Activated effector memory CD4-positive, alpha-beta T cell treated with Interleukin-2 at 50 U/mL for 16 hours (primary cell): ENCODE data around the gene TMEFF1.

Experiments
- DNase-seq: peaks from one replicate; pipeline ENCODE4 v3.0.0-alpha.2; 2020

The TMEFF1 gene

GRCh38 chr9:100579665-100580064, 106.7 kb downstream of the TMEFF1 start:
- no peak for DNase-seq

DNA sequence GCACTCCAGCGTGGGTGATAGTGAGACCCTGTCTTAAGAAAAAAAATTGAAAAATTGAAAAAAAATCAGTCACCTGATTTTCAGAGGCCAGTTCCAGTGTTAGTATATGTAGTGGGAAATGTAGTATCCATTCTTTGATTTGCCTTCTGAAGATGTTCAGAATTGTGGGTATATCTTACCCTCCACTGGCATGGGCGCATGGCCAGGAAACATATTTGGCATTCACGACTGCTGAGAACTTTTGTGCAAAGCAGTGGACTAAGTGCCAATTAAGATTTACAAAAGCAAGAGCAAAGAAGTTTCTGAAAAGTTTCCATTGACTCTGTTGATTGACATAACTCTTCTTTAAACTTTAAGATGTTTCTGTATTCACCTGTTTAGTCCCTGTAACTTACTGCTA, 107.3 kb downstream of the TMEFF1 start:
- DNase-seq: no peak

- DNase-seq: no peak
Observed at GRCh38 chr9:100581081-100581480, 108.1 kb downstream of the TMEFF1 start.

- DNase-seq: no peak
Observed at GRCh38 chr9:100581661-100582060, 108.7 kb downstream of the TMEFF1 start.

DNA sequence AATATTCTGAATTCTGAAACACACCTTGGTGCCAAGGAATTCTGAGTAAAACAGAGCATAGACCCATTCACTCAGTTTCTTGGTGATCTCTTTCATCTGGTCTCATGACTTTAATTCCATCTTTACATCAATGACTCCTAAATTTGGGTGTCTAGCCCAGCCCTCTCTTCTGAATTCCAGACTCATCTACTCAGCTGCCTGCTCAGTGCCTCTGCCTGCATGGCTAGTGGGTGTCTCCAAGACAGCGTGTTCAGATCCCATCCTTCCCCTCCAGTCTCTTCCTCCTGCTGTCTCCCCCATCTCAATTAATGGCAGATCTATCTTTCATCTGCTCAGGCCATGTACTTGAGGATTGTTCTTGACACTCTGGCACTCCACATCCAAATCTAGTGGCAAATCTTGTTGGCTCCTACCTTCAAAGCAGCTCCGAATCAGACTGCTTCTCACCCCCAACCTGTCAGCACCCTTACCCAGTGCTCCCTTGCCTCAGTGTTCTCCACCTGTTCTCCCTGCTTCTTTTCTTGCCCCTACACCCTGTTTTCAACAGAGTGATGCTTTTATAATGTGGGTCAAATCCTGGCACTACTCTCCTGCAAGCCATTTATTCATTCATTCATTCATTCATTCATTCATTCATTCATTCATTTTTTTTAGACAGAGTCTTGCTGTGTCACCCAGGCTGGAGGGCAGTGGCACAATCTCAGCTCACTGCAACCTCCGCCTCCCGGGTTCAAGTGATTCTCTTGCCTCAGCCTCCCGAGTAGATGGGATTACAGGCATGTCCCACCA, 110.3 kb downstream of the TMEFF1 start:
- no peak for DNase-seq

DNA sequence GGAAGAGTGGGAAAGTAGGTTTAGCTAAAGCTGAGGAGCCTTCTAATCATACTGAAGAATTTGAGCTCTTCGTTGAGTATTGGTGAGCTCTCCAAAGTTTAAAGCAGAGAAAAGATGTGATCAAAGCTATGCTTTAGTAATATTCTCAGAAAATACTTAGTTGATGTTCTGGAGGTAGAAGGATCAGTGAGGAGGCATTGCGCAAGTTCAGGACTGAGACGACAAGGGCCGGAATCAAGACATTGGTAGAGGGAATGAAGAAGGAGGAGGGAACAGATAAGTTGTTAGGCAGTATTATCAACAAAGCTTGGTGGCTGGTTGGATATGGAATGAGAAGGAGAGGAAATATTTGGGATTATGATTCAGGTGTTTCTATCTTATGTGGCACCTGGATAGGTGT, 112.0 kb downstream of the TMEFF1 start:
- DNase-seq: no peak

- no peak for DNase-seq
Observed at GRCh38 chr9:100586093-100586492, 113.1 kb downstream of the TMEFF1 start.

GRCh38 chr9:100587375-100587774, 114.4 kb downstream of the TMEFF1 start:
- no peak for DNase-seq

- DNase-seq: no peak
Observed at GRCh38 chr9:100589582-100589981, 116.6 kb downstream of the TMEFF1 start.

DNA sequence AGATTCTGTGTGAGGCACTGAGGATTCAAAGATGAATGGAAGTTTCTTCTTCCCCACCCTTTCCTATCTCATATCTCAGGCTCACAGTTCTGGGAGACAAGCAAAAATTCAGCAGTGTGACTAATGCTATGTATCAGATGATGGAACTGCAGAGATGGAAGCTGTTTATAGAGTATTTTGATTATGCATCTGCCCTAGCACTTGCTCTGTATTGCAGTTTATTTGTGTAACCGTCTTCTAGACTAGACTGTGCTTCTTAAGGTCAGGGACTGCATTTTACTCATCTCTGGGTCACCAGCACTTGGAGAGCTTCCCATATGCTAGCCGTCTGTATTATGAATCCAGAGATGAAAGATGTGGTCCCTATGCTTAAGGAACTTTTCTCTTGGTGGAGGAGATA, 117.5 kb downstream of the TMEFF1 start:
- no peak for DNase-seq

GRCh38 chr9:100591139-100591538, 118.2 kb downstream of the TMEFF1 start:
- DNase-seq: no peak

DNA sequence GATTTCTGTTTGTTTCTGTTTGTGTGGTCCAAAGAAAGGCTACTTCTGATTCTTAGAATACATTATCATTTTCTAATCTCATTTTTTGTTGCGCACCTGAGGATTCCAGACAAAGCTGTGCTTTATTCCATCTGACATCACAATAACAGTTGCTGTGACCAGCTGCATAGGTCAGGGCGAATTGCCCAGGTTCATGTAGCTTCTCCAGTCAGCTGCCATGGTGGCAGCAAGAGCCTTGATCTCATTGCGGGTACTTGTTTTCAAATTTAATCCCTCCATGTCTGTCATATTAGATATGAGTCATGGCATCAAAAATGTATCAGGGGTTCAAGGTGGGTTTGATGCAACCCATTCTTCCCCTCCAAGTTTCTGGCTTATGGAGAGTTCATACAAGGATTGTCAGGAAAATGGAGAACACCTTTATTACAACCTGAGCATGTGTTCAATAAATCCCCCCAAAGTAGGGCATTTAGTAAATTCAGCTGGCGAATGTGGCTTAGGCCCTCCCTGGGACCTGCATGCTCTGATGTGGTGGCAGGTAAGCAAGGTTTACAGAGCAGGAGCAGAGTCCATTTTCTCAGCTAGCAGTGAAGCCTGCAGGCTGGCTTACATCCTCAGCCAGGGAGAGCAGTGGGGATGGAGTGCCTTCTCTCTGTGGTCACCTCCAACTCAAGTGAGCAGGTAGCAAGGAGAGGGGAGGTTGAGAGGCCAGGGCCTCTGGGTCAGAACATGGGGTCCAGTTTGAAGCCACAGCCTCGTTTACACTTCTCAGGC, 118.9 kb downstream of the TMEFF1 start:
- DNase-seq: no peak

DNA sequence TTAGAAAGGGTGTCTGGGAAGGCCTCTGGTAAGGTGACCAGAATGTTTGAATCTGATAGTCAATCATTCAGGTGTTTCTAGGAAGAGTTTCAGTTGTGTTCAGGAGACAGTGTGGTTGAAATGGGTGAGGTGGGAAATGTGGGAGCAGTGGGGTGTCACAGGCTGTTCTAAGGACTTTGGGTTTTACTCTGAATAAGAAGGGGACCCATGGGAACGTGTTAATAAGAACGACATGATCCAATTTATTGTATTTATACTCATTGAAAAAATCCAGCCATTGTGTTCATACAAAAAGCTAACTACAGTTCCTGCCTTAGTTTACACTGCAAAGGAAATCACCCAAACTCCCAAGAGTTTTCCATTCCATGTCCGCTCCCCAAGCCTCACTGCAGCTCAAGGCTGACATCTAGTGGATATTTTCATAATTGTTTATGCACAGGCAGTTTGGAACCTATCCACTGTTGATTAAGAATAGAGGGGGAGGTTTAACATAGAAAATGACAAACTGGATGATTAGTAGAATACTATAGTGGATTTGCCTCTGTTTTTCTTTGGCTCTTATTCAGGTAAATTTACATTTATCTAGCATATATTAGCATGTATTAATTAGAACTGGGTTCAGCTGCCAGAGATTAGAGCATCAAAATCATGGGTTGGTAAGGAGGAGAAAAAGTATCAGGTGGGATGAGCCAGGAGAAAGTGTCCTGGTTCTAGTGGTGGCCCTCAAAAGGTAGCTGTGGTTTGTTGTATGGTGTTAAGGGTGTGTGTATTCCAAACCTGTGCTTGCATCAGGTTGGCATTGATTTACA, 122.6 kb downstream of the TMEFF1 start:
- DNase-seq: no peak

DNA sequence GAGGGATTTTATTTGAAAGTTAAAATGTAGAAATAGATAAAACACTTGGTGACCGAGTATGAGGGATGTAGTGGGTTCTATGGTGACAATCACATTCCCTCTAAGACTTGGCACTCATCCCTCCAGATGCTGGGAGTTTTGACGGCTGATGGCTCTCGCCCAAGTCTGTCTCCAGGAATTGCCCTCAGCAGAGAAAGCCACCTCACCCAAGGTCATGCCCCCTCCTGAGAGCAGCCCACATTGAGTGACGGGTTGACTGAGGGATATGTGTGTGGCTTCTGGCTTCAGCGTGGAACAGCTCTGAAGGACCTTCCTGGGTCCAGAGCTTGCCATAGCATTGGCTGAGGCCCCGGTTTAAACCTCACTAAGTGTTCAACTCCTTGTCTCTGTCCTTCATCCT, 124.3 kb downstream of the TMEFF1 start:
- DNase-seq: no peak

GRCh38 chr9:100598641-100599145, 125.7 kb downstream of the TMEFF1 start:
- peak; percentile 68 for DNase-seq

DNA sequence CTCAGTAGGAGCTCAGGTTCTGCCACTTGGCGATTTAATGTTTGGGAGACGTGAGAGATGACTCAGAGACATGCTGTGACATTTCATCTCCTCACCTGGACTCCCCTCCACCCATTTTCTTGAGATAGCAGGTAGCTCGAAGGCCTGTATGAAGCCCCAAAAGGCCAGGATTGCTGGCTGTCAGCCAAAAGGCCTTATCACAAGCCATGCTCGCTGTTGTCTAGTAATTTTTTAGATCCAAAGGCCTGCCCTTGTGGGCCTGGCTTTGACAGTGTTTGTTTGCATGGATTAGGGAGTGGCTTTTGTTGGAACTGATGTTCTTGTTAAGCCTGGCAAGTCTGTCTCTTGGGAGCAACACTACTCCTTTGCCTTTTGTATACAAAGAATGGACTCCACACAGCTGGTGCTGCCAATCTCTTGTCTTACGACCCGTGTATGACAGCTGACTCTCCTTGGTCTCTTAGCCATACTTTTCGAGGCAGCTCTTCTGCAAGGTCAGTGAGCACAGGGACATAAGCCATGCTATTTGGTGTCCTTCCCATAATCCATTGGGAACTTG, 127.7 kb downstream of the TMEFF1 start:
- DNase-seq: no peak

DNA sequence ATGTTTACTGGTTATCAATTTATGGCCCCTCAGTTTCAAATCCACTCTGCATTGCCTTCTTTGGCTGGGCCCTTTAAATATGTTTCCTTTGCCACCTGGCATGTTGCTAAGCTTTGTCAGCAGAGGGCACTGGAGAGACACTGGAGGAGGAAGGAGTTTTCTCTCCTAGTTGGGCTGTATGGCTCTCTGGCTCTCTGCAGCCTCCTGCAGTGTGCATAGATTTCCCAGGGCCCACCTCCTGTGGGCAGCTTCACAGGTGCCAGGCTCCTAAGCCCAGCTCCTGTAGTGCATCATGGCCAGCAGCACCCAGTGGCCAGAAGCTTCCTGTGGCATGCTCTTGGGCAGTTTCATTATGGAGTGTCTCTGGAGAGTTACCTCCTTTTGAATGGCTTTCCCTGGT, 128.3 kb downstream of the TMEFF1 start:
- DNase-seq: no peak

- no peak for DNase-seq
Observed at GRCh38 chr9:100602342-100602801, 129.4 kb downstream of the TMEFF1 start.

DNA sequence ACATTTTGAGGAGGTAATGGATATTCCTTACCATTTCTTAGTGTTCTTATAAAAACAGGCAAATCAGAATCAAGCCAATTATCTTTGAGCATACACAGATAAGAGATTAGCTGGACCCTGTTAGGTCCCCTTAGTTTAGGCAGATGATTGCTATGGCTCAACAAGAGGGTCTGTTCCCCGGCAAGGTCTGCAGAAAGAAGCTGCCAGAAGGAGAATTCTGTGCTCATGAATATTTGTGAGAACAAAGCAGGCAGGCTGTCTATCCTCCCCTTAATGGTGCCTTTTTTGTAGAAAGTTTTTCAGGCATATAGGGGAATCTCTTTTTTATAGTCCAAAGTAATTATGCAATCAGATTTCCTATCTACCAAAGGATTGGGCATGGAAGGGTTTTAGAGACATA, 132.5 kb downstream of the TMEFF1 start:
- DNase-seq: no peak

GRCh38 chr9:100619194-100619593, 146.2 kb downstream of the TMEFF1 start:
- DNase-seq: no peak

GRCh38 chr9:100619665-100620064, 146.7 kb downstream of the TMEFF1 start:
- no peak for DNase-seq

GRCh38 chr9:100623969-100624368, 151.0 kb downstream of the TMEFF1 start:
- DNase-seq: no peak

- DNase-seq: no peak
Observed at GRCh38 chr9:100626949-100627348, 154.0 kb downstream of the TMEFF1 start.
